Stimulated activated CD4-positive, alpha-beta T cell treated with anti-CD3 and anti-CD28 coated beads, Interleukin-15, amount 100 ng/mL, for 48 hours (primary cell): ENCODE data around the gene ABCD3.
"Not testable (repeated sequence)": the region's sequence is repeated elsewhere in the genome, so short reads cannot be mapped to it uniquely, and the experiment has no call there.

Experiments used
- DNase-seq, 2 donors: peaks; one replicate each; pipeline ENCODE4 v3.0.0-alpha.2; 2020; ENCODE audit warnings: low read depth in 2 of 2

Gene ABCD3

GRCh38 chr1:94417978-94418663, at the start of gene ABCD3:
Gene ABCD3, plus strand, starts transcription at chr1:94418389. Its CDS starts 90 bp downstream, at chr1:94418479.
- DNase-seq: peak; percentile 95

GRCh38 chr1:94372771-94373170, 45.4 kb upstream of the ABCD3 start:
- not testable (repeated sequence) for DNase-seq

GRCh38 chr1:94373311-94373710, 44.9 kb upstream of the ABCD3 start:
- not testable (repeated sequence) for DNase-seq

GRCh38 chr1:94375666-94376065, 42.5 kb upstream of the ABCD3 start:
- not testable (repeated sequence) for DNase-seq

- DNase-seq: not testable (repeated sequence)
These were observed 39.7 kb upstream of the ABCD3 start for GRCh38 chr1:94378493-94378892.

- no peak for DNase-seq
These were observed 38.6 kb upstream of the ABCD3 start for GRCh38 chr1:94379615-94380014.

- DNase-seq: no peak
These were observed 36.0 kb upstream of the ABCD3 start for GRCh38 chr1:94382201-94382600.

- no peak for DNase-seq
These were observed 34.2 kb upstream of the ABCD3 start for GRCh38 chr1:94383966-94384408.

GRCh38 chr1:94384485-94385265, 33.5 kb upstream of the ABCD3 start:
- no peak for DNase-seq

GRCh38 chr1:94385308-94385929, 32.8 kb upstream of the ABCD3 start:
- DNase-seq: peak; percentile 29 to 34

GRCh38 chr1:94389298-94389697, 28.9 kb upstream of the ABCD3 start:
- no peak for DNase-seq

GRCh38 chr1:94394247-94394646, 23.9 kb upstream of the ABCD3 start:
- DNase-seq: no peak

GRCh38 chr1:94395231-94395630, 23.0 kb upstream of the ABCD3 start:
- DNase-seq: no peak

GRCh38 chr1:94395748-94396309, 22.4 kb upstream of the ABCD3 start:
- DNase-seq: no peak

- DNase-seq: no peak
These were observed 21.7 kb upstream of the ABCD3 start for GRCh38 chr1:94396356-94397010.

- no peak for DNase-seq
These were observed 19.8 kb upstream of the ABCD3 start for GRCh38 chr1:94398356-94398755.

- no peak for DNase-seq
These were observed 18.7 kb upstream of the ABCD3 start for GRCh38 chr1:94399453-94399852.

GRCh38 chr1:94401206-94401605, 17.0 kb upstream of the ABCD3 start:
- no peak for DNase-seq

GRCh38 chr1:94406446-94406845, 11.7 kb upstream of the ABCD3 start:
- no peak for DNase-seq

GRCh38 chr1:94408104-94408830, 9.9 kb upstream of the ABCD3 start:
- DNase-seq: no peak

- no peak for DNase-seq
These were observed 7.0 kb upstream of the ABCD3 start for GRCh38 chr1:94411237-94411636.
